Central memory CD8-positive, alpha-beta T cell (primary cell): Measurements from ENCODE around the gene LHPP.
A peak's percentile ranks its signal among the peaks of the same experiment; 100 is the strongest.

ENCODE experiments used
- ATAC-seq: fragments of 150-1000 bp; cut with Tn5 transposase; replicated peaks from 2 replicates; pipeline ENCODE4 v1.10.0; 2022; ENCODE audit warnings: mild to moderate bottlenecking, moderate FRiP score, moderate number of reproducible peaks; ENCODE audit not compliant: poor library complexity, severe bottlenecking; ENCODE audit errors: extremely low read depth
- DNase-seq, 2 donors: peaks; one replicate each; pipeline ENCODE4 v3.0.0; 2021; ENCODE audit warnings: low spot score in 2 of 2
- H3K27ac Mint-ChIP-seq: one replicate; pipeline ENCODE4 v1.8.0; 2022; ENCODE audit warnings: low read depth, mild to moderate bottlenecking, moderate library complexity, mixed read lengths
- H3K27me3 Mint-ChIP-seq: one replicate; pipeline ENCODE4 v1.8.0; 2022; ENCODE audit warnings: mixed read lengths
- H3K36me3 Mint-ChIP-seq: one replicate; pipeline ENCODE4 v1.8.0; 2022; ENCODE audit warnings: mild to moderate bottlenecking, moderate library complexity, mixed read lengths; ENCODE audit not compliant: insufficient read depth
- H3K4me1 Mint-ChIP-seq: one replicate; pipeline ENCODE4 v1.8.0; 2022; ENCODE audit warnings: mixed read lengths
- H3K4me3 Mint-ChIP-seq: one replicate; pipeline ENCODE4 v1.8.0; 2022; ENCODE audit warnings: mild to moderate bottlenecking, moderate library complexity, mixed read lengths
- H3K9me3 Mint-ChIP-seq: one replicate; pipeline ENCODE4 v1.8.0; 2022; ENCODE audit warnings: mixed read lengths

The LHPP gene

GRCh38 chr10:124566981-124567835, 105.6 kb downstream of the LHPP start:
- H3K27me3 Mint-ChIP-seq, result no peaks in the 10 kb centered on the region
- no peak for ATAC-seq
- no peaks in the 10 kb centered on the region for H3K4me1 Mint-ChIP-seq
- H3K9me3 Mint-ChIP-seq, result no peaks in the 10 kb centered on the region
- peaks cover 6% of the 10 kb centered on the region for H3K36me3 Mint-ChIP-seq
- no peak overlapping the region for H3K27ac Mint-ChIP-seq
- DNase-seq, result no peak
- H3K4me3 Mint-ChIP-seq, result no peak overlapping the region

GRCh38 chr10:124568339-124568738, 106.7 kb downstream of the LHPP start:
- no peaks in the 10 kb centered on the region for H3K9me3 Mint-ChIP-seq
- ATAC-seq (no peak), DNase-seq (no peak)
- no peaks in the 10 kb centered on the region for H3K4me1 Mint-ChIP-seq
- H3K36me3 Mint-ChIP-seq, result peaks cover 8% of the 10 kb centered on the region
- H3K27me3 Mint-ChIP-seq, result no peaks in the 10 kb centered on the region
- no peak overlapping the region for H3K27ac Mint-ChIP-seq
- no peak overlapping the region for H3K4me3 Mint-ChIP-seq

GRCh38 chr10:124568848-124569622, 107.4 kb downstream of the LHPP start:
- peaks cover 6% of the 10 kb centered on the region for H3K36me3 Mint-ChIP-seq
- H3K9me3 Mint-ChIP-seq, result no peaks in the 10 kb centered on the region
- H3K27ac Mint-ChIP-seq, result no peak overlapping the region
- H3K27me3 Mint-ChIP-seq, result no peaks in the 10 kb centered on the region
- ATAC-seq (no peak), DNase-seq (no peak)
- no peak overlapping the region for H3K4me3 Mint-ChIP-seq
- no peaks in the 10 kb centered on the region for H3K4me1 Mint-ChIP-seq

- no peak for ATAC-seq
- Mint-ChIP-seq H3K27ac (no peak overlapping the region), H3K4me1 (no peaks in the 10 kb centered on the region), H3K27me3 (no peaks in the 10 kb centered on the region), H3K36me3 (peaks cover 8% of the 10 kb centered on the region), H3K4me3 (no peak overlapping the region), H3K9me3 (no peaks in the 10 kb centered on the region)
- no peak for DNase-seq
Observed at GRCh38 chr10:124569623-124570470, 108.2 kb downstream of the LHPP start.

GRCh38 chr10:124570646-124571045, 109.0 kb downstream of the LHPP start:
- no peak overlapping the region for H3K27ac Mint-ChIP-seq
- no peak for DNase-seq
- H3K4me3 Mint-ChIP-seq, result no peak overlapping the region
- no peak for ATAC-seq
- H3K27me3 Mint-ChIP-seq, result no peaks in the 10 kb centered on the region
- no peaks in the 10 kb centered on the region for H3K9me3 Mint-ChIP-seq
- H3K4me1 Mint-ChIP-seq, result no peaks in the 10 kb centered on the region
- H3K36me3 Mint-ChIP-seq, result peaks cover 8% of the 10 kb centered on the region

- Mint-ChIP-seq H3K9me3 (no peaks in the 10 kb centered on the region), H3K4me3 (no peak overlapping the region), H3K4me1 (no peaks in the 10 kb centered on the region), H3K27me3 (no peaks in the 10 kb centered on the region), H3K36me3 (peaks cover 12% of the 10 kb centered on the region), H3K27ac (no peak overlapping the region)
- ATAC-seq, result no peak
- DNase-seq, result no peak
Observed at GRCh38 chr10:124572751-124573150, 111.1 kb downstream of the LHPP start.

- no peak overlapping the region for H3K4me3 Mint-ChIP-seq
- no peak for ATAC-seq
- no peaks in the 10 kb centered on the region for H3K4me1 Mint-ChIP-seq
- DNase-seq, result no peak
- H3K27me3 Mint-ChIP-seq, result no peaks in the 10 kb centered on the region
- H3K36me3 Mint-ChIP-seq, result peaks cover 17% of the 10 kb centered on the region
- H3K27ac Mint-ChIP-seq, result no peak overlapping the region
- H3K9me3 Mint-ChIP-seq, result no peaks in the 10 kb centered on the region
Observed at GRCh38 chr10:124573726-124574455, 112.3 kb downstream of the LHPP start.

- Mint-ChIP-seq H3K36me3 (peaks cover 17% of the 10 kb centered on the region), H3K4me1 (no peaks in the 10 kb centered on the region), H3K4me3 (no peak overlapping the region), H3K9me3 (no peaks in the 10 kb centered on the region), H3K27me3 (no peaks in the 10 kb centered on the region), H3K27ac (peak overlapping the region; percentile 9)
- ATAC-seq, result no peak
- DNase-seq, result no peak
Observed at GRCh38 chr10:124574456-124575070, 112.9 kb downstream of the LHPP start.

GRCh38 chr10:124575107-124576035, 113.7 kb downstream of the LHPP start:
- H3K36me3 Mint-ChIP-seq, result peaks cover 15% of the 10 kb centered on the region
- H3K4me1 Mint-ChIP-seq, result no peaks in the 10 kb centered on the region
- no peak overlapping the region for H3K4me3 Mint-ChIP-seq
- no peaks in the 10 kb centered on the region for H3K27me3 Mint-ChIP-seq
- peak overlapping the region; percentile 9 for H3K27ac Mint-ChIP-seq
- H3K9me3 Mint-ChIP-seq, result no peaks in the 10 kb centered on the region
- ATAC-seq (no peak), DNase-seq (no peak)

GRCh38 chr10:124576526-124577420, 115.2 kb downstream of the LHPP start:
- H3K27me3 Mint-ChIP-seq, result no peaks in the 10 kb centered on the region
- no peak for ATAC-seq
- no peaks in the 10 kb centered on the region for H3K4me1 Mint-ChIP-seq
- DNase-seq, result no peak
- no peak overlapping the region for H3K4me3 Mint-ChIP-seq
- H3K27ac Mint-ChIP-seq, result no peak overlapping the region
- peaks cover 14% of the 10 kb centered on the region for H3K36me3 Mint-ChIP-seq
- no peaks in the 10 kb centered on the region for H3K9me3 Mint-ChIP-seq
